Measurements from ENCODE around the gene MSRB3.

DNA sequence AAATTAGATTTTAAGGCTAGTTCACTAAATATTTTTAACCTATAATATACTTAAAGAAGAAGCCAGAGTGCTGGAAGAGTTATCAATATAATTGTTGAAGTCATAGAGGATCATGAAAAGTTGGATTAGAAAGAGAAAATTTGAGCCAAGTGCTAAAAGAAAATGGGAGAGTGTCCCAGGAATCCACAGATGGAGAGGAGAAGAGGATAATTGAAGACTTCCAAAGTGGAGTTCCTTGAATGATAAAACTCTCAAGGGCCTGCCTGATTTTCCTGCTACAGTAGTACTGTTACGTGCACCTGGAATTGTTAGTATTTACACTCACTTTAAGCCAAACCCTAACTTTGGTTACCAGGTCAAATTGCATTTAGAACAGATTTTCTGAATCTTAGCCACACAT is 113.2 kb downstream of the MSRB3 start:
- TF ChIP-seq POLR2A (IDR thresholded peaks at IDR 0.05) (no peak), POLR2AphosphoS5 (IDR thresholded peaks at IDR 0.05) (no peak)
- TF ChIP-seq, protein P1, sequence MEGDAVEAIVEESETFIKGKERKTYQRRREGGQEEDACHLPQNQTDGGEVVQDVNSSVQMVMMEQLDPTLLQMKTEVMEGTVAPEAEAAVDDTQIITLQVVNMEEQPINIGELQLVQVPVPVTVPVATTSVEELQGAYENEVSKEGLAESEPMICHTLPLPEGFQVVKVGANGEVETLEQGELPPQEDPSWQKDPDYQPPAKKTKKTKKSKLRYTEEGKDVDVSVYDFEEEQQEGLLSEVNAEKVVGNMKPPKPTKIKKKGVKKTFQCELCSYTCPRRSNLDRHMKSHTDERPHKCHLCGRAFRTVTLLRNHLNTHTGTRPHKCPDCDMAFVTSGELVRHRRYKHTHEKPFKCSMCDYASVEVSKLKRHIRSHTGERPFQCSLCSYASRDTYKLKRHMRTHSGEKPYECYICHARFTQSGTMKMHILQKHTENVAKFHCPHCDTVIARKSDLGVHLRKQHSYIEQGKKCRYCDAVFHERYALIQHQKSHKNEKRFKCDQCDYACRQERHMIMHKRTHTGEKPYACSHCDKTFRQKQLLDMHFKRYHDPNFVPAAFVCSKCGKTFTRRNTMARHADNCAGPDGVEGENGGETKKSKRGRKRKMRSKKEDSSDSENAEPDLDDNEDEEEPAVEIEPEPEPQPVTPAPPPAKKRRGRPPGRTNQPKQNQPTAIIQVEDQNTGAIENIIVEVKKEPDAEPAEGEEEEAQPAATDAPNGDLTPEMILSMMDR (IDR thresholded peaks at IDR 0.05) = no peak

Data from breast epithelium (tissue), 3 donors.